Measurements from ENCODE around the gene EFHC1.

The EFHC1 gene

DNA sequence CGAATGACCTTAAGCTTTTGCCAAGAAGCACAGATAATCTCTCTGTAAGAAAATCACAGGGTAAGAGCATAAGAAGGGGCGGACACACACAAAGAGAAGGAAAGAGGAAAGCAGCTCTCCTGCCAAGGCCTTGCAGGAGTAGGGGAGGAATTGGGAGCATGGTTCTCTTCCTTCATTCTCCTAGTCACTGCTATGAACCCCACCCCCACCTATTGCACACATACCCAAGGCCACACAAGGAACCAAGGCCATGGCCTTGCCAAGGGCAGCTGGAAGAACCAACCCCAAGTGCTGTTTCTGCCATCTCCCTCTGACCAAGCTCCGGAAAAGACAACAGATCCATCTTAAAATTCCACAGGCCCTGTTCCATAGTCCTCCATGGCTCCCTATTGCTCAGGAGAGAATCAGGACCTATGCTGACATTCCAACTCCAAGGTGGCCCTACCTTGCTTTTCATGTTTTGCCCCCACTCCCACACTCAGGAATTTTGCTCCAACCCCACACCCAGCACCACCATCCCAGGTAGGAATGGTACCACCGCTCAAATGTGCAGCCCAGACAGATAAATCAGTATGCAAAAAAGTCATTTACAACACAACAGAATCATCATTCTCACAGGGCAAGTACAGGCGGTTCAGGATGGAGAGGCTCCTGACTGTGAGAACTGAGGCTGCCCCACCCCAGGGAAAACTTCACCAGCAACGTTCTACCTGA, 125.4 kb downstream of the EFHC1 start:
- peaks cover 4% of the 10 kb centered on the region for H3K4me1 ChIP-seq (ENCODE audit: control insufficient read depth, insufficient read depth, low read length)
- H3K9me3 ChIP-seq (ENCODE audit: control insufficient read depth, insufficient read depth, low read length), result no peaks in the 10 kb centered on the region
- H3K27me3 ChIP-seq (ENCODE audit: control insufficient read depth, insufficient read depth, low read length), result no peaks in the 10 kb centered on the region
- DNase-seq (ENCODE audit: low read depth, low spot score), result no peak
- H3K27ac ChIP-seq (ENCODE audit: low read length), result no peak overlapping the region
- no peaks in the 10 kb centered on the region for H3K36me3 ChIP-seq (ENCODE audit: control insufficient read depth, insufficient read depth, low read length)
- no CpG with 5 or more reads among the region's 6 CpGs for WGBS (ENCODE audit: insufficient coverage, insufficient read length)
- no peak overlapping the region for H3K4me3 ChIP-seq (ENCODE audit: low read length)

DNA sequence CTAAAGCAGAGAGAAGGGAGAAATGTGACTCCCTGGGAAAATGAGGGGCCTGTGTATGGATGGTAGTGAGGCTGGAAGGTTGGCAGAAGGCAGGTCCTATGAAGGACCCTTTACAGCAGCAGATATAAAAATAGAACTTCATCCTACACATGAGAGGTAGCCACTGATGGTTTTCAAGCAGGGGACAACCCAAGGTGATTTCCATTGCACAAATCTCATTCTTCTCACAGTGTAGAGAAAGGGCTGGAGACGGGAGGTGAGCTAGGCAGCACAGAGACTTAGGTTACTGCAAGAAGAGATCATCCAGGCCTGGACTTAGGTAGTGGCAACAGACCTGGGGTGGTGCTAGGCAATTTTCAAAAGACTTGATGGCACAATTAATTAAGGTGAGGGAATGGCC, 126.0 kb downstream of the EFHC1 start:
- peaks cover 4% of the 10 kb centered on the region for H3K4me1 ChIP-seq (ENCODE audit: control insufficient read depth, insufficient read depth, low read length)
- H3K27ac ChIP-seq (ENCODE audit: low read length), result no peak overlapping the region
- no peaks in the 10 kb centered on the region for H3K27me3 ChIP-seq (ENCODE audit: control insufficient read depth, insufficient read depth, low read length)
- H3K9me3 ChIP-seq (ENCODE audit: control insufficient read depth, insufficient read depth, low read length), result no peaks in the 10 kb centered on the region
- H3K36me3 ChIP-seq (ENCODE audit: control insufficient read depth, insufficient read depth, low read length), result no peaks in the 10 kb centered on the region
- WGBS (ENCODE audit: insufficient coverage, insufficient read length), result no CpG with 5 or more reads among the region's 1 CpG
- H3K4me3 ChIP-seq (ENCODE audit: low read length), result no peak overlapping the region
- DNase-seq (ENCODE audit: low read depth, low spot score), result no peak

DNA sequence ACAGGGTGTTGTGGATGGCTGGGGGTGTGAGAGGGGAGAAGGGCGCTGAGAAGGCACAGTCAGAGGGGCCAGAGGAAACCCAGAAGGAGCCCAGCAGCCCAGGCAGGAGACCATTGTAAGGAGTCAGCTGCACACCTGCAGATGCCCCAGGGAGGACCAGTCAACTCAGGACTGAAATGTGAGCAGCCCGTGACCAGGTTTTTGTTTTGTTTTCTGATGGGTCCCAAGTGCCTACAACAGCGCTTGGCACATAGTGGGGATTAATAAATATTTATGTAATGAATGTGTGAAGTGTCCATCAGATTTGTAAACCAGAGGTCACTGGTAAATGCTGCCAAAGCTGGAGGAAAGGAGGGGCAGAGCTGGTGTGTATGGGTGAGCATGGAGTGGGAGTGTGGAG, 126.5 kb downstream of the EFHC1 start:
- H3K4me3 ChIP-seq (ENCODE audit: low read length), result no peak overlapping the region
- H3K4me1 ChIP-seq (ENCODE audit: control insufficient read depth, insufficient read depth, low read length), result peaks cover 8% of the 10 kb centered on the region
- no peaks in the 10 kb centered on the region for H3K36me3 ChIP-seq (ENCODE audit: control insufficient read depth, insufficient read depth, low read length)
- no peaks in the 10 kb centered on the region for H3K27me3 ChIP-seq (ENCODE audit: control insufficient read depth, insufficient read depth, low read length)
- no CpG with 5 or more reads among the region's 3 CpGs for WGBS (ENCODE audit: insufficient coverage, insufficient read length)
- no peak overlapping the region for H3K27ac ChIP-seq (ENCODE audit: low read length)
- no peaks in the 10 kb centered on the region for H3K9me3 ChIP-seq (ENCODE audit: control insufficient read depth, insufficient read depth, low read length)
- DNase-seq (ENCODE audit: low read depth, low spot score), result no peak

DNA sequence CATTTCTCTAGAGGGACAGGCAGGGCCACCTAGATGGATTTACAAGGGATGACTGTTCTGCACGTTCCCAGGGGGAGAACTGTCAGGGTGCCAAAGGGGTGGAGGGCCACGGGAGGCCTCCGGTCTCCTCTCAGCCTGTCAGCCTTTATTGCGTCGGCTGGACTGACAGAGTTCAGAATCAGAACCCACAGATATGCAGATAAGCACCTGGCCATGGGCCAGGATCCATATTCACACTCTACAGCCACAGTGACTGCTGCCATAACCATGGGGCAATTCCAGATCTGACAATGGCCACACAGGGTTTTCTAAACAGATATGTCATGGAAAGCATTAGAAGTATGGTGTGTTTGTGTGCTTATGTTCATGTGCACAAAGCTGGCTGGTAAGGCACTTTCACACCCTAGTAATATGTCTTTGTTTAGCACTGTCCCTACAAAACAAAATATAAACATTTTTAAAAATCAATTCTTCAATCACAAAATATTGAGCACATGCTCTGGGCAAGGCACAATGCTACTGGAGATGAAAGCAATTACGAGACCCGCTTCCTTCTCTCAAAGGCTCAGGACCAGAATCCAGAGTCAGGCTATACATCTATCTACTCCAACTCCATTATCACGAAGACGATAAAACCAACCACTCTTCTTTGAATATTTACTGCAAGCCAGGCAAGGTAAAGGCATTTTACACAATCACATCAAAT, 127.7 kb downstream of the EFHC1 start:
- Histone ChIP-seq H3K27ac (ENCODE audit: low read length) (no peak overlapping the region), H3K9me3 (ENCODE audit: control insufficient read depth, insufficient read depth, low read length) (no peaks in the 10 kb centered on the region), H3K4me3 (ENCODE audit: low read length) (no peak overlapping the region), H3K4me1 (ENCODE audit: control insufficient read depth, insufficient read depth, low read length) (peaks cover 14% of the 10 kb centered on the region), H3K27me3 (ENCODE audit: control insufficient read depth, insufficient read depth, low read length) (no peaks in the 10 kb centered on the region), H3K36me3 (ENCODE audit: control insufficient read depth, insufficient read depth, low read length) (no peaks in the 10 kb centered on the region)
- no peak for DNase-seq (ENCODE audit: low read depth, low spot score)
- WGBS (ENCODE audit: insufficient coverage, insufficient read length), result no CpG with 5 or more reads among the region's 9 CpGs

DNA sequence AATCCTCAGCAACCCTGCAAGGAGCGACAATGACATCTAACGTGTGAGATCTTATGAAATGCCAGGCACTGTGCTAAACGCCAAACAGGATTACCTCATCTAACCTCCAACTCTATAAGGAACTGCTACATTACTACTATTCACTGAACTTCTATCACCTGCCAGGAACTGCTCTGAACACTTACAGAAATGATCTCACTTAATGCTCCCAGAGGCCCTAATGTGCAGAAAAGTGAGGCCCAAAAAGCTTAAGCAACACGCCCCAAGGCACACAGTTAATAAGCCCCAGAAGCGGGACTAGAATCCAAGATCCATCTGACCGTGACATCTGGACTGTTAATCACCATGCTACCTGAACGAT, 128.2 kb downstream of the EFHC1 start:
- Histone ChIP-seq H3K9me3 (ENCODE audit: control insufficient read depth, insufficient read depth, low read length) (no peaks in the 10 kb centered on the region), H3K4me1 (ENCODE audit: control insufficient read depth, insufficient read depth, low read length) (peaks cover 14% of the 10 kb centered on the region), H3K27ac (ENCODE audit: low read length) (no peak overlapping the region), H3K4me3 (ENCODE audit: low read length) (no peak overlapping the region), H3K27me3 (ENCODE audit: control insufficient read depth, insufficient read depth, low read length) (no peaks in the 10 kb centered on the region), H3K36me3 (ENCODE audit: control insufficient read depth, insufficient read depth, low read length) (no peaks in the 10 kb centered on the region)
- no CpG with 5 or more reads among the region's 7 CpGs for WGBS (ENCODE audit: insufficient coverage, insufficient read length)
- DNase-seq (ENCODE audit: low read depth, low spot score), result no peak

DNA sequence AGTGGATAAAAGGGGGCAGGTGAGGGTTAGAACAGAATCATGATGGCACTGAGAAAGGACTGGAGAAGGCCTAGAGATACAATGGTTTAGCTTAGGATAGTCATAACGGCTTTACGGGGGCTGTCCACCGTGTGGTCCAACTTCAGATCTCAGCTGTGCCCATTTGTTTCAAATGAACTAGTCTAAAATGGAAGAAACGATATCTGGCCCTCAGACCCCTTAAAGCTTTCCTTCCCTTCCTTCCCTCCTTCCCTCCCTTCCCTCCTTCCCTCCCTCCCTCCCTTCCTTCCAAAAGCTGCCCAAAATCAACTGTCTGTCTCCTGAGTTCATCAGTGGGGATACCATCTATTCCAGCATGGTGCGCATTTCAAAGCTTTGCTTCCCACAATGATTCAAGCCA, 128.9 kb downstream of the EFHC1 start:
- Histone ChIP-seq H3K4me1 (ENCODE audit: control insufficient read depth, insufficient read depth, low read length) (peaks cover 14% of the 10 kb centered on the region), H3K4me3 (ENCODE audit: low read length) (no peak overlapping the region), H3K27me3 (ENCODE audit: control insufficient read depth, insufficient read depth, low read length) (no peaks in the 10 kb centered on the region), H3K27ac (ENCODE audit: low read length) (no peak overlapping the region), H3K9me3 (ENCODE audit: control insufficient read depth, insufficient read depth, low read length) (no peaks in the 10 kb centered on the region), H3K36me3 (ENCODE audit: control insufficient read depth, insufficient read depth, low read length) (no peaks in the 10 kb centered on the region)
- WGBS (ENCODE audit: insufficient coverage, insufficient read length), result no CpG with 5 or more reads among the region's 5 CpGs
- DNase-seq (ENCODE audit: low read depth, low spot score), result no peak

DNA sequence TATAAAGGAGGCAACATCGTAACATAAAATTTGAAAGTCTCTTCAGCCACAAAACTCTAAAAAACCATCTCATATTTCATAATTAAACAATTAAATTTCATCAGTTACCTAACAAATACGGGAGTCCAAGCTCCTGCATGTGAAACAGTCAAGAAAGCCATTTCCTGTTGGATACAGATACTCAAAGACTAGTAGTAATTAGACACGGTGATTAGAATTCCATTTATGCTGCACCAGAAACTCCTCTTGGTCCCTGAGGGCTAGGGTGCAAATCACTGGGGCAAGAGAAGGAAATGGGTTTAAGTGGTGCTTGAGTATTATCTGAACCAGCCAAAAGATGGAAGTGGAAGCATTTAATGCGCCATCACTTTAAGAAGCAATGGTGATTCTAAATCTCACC, 129.3 kb downstream of the EFHC1 start:
- peaks cover 14% of the 10 kb centered on the region for H3K4me1 ChIP-seq (ENCODE audit: control insufficient read depth, insufficient read depth, low read length)

DNA sequence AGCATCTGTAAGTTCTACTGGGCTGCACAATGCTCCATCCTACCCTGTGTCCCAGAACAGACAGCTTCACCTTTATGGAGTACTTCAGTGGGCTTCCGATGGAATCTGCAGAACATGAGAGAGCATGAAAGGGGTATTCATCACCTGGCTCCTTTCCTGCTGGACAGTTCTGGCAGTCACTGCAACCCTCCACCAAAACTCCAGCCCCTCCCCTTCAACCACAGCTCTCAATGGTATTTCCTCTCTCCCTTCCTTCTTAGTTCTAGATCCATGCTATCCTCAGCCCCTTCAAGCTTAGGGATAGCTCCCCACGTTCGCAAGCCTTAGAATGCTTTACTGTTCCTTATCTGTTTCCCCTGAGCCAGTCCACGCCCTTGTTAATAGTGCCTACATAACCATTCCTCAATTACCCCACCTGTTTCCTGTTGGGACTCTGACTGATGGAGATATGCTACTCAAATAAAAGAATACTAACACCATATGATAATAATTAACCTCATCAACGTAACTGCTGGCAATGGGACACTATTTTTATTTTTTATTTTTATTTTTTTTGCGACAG, 130.0 kb downstream of the EFHC1 start:
- no peak overlapping the region for H3K27ac ChIP-seq (ENCODE audit: low read length)
- H3K9me3 ChIP-seq (ENCODE audit: control insufficient read depth, insufficient read depth, low read length), result no peaks in the 10 kb centered on the region
- no peak overlapping the region for H3K4me3 ChIP-seq (ENCODE audit: low read length)
- H3K27me3 ChIP-seq (ENCODE audit: control insufficient read depth, insufficient read depth, low read length), result no peaks in the 10 kb centered on the region
- no peaks in the 10 kb centered on the region for H3K36me3 ChIP-seq (ENCODE audit: control insufficient read depth, insufficient read depth, low read length)
- DNase-seq (ENCODE audit: low read depth, low spot score), result no peak
- WGBS (ENCODE audit: insufficient coverage, insufficient read length), result no CpG with 5 or more reads among the region's 6 CpGs
- peaks cover 14% of the 10 kb centered on the region for H3K4me1 ChIP-seq (ENCODE audit: control insufficient read depth, insufficient read depth, low read length)

More for the DNA sequence above, 129.3 kb downstream of the EFHC1 start:
- no peak overlapping the region for H3K4me3 ChIP-seq (ENCODE audit: low read length)
- 100% methylated on average over 2 of the region's 4 CpGs for WGBS (ENCODE audit: insufficient coverage, insufficient read length)
- H3K27me3 ChIP-seq (ENCODE audit: control insufficient read depth, insufficient read depth, low read length), result no peaks in the 10 kb centered on the region
- no peaks in the 10 kb centered on the region for H3K9me3 ChIP-seq (ENCODE audit: control insufficient read depth, insufficient read depth, low read length)
- H3K27ac ChIP-seq (ENCODE audit: low read length), result no peak overlapping the region
- H3K36me3 ChIP-seq (ENCODE audit: control insufficient read depth, insufficient read depth, low read length), result no peaks in the 10 kb centered on the region
- no peak for DNase-seq (ENCODE audit: low read depth, low spot score)

DNA sequence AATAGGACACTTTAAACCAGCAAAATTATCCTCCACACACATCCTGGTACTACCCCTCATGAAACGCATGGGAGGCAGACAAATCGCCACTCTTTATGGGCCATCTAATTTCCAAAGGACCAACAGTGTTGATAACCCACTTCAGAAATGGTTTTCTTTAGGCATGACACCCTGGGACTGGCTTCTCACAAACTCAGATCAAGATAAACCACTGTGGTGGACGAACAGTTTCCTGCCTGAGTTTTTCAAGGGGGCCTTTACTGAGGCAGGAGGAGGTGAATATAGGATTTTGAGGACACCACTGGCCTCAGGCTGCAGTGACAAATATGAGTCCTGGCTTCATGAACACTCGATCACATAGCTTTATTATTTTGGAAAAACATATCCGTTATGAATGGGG, 130.7 kb downstream of the EFHC1 start:
- Histone ChIP-seq H3K27ac (ENCODE audit: low read length) (no peak overlapping the region), H3K27me3 (ENCODE audit: control insufficient read depth, insufficient read depth, low read length) (no peaks in the 10 kb centered on the region), H3K9me3 (ENCODE audit: control insufficient read depth, insufficient read depth, low read length) (no peaks in the 10 kb centered on the region), H3K4me1 (ENCODE audit: control insufficient read depth, insufficient read depth, low read length) (peaks cover 13% of the 10 kb centered on the region), H3K36me3 (ENCODE audit: control insufficient read depth, insufficient read depth, low read length) (no peaks in the 10 kb centered on the region), H3K4me3 (ENCODE audit: low read length) (no peak overlapping the region)
- no CpG with 5 or more reads among the region's 5 CpGs for WGBS (ENCODE audit: insufficient coverage, insufficient read length)
- DNase-seq (ENCODE audit: low read depth, low spot score), result no peak

DNA sequence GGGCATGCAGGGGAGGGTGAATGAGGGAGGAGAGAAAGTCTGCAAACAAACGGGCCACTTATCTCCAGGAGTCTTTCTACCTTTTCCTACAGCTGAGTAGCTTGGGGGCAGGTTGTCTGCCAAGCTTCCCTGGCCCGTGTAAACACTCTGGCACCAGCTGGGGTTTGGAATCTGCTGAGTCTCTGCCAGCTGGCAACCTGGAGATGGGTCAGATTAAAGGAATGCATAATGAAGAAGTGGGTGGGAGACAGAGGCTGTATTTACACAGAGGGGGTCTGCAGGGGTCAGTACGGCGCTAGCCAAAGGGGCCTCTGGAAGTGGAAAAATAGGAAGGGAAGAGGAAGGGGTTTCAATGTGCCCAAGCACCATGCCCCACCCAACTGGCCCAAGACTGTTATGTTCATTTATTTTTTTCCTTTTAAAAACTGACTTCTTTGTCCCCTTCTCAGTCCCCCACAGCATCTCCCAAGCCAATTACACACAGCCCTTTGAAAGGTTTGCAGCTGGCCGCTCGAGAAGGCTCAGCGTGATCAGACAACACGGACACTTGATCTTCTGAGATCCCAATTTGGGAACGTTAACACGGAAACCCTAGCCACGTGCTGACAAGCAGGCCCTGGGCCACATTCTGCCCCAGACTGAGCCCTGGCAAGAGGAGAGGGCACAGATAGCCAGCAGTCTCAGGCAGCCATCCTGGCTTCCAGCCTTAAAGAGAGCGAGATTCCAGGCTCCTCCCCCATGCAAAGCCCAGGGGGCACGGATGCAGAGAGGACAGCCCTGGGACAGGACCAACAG, 131.5 kb downstream of the EFHC1 start:
- no peaks in the 10 kb centered on the region for H3K9me3 ChIP-seq (ENCODE audit: control insufficient read depth, insufficient read depth, low read length)
- peaks cover 12% of the 10 kb centered on the region for H3K4me1 ChIP-seq (ENCODE audit: control insufficient read depth, insufficient read depth, low read length)
- no peak for DNase-seq (ENCODE audit: low read depth, low spot score)
- H3K36me3 ChIP-seq (ENCODE audit: control insufficient read depth, insufficient read depth, low read length), result no peaks in the 10 kb centered on the region
- WGBS (ENCODE audit: insufficient coverage, insufficient read length), result no CpG with 5 or more reads among the region's 13 CpGs
- no peak overlapping the region for H3K27ac ChIP-seq (ENCODE audit: low read length)
- H3K27me3 ChIP-seq (ENCODE audit: control insufficient read depth, insufficient read depth, low read length), result no peaks in the 10 kb centered on the region
- no peak overlapping the region for H3K4me3 ChIP-seq (ENCODE audit: low read length)
